A549 (cell line): Measurements from ENCODE around the gene DSCAML1. TPM values are rescaled to one million over a fixed set of nuclear protein-coding genes. Genes with fewer than 3 reads are reported as not detected.

ENCODE experiments used
- ATAC-seq, 2 experiments: fragments of 200-7000 bp in 1 of 2; fragments of >200 bp in 1 of 2; cut with Nextera tagmentation in 1 of 2; cut with Tn5 transposase in 1 of 2; 3 replicates each; pipeline versions ENCODE4 v1.8.0 to v1.9.1; 2018 to 2020; ENCODE audit warnings: mild to moderate bottlenecking in 1 of 2, moderate library complexity in 1 of 2
- CTCF ChIA-PET: fragments of 300-600 bp; sonication (Branson Sonifier 250); formaldehyde crosslinking; extraction: SDS; loops from one replicate; lab custom pipeline; 2021; ENCODE audit warnings: antibody characterized with exemption, inconsistent platforms; lab: Yijun Ruan, JAX
- POLR2A ChIA-PET: fragments of 350-600 bp; formaldehyde crosslinking; extraction: SDS; loops from one replicate; lab custom pipeline; 2021; ENCODE audit warnings: antibody characterized with exemption, inconsistent platforms; lab: Yijun Ruan, JAX
- DNase-seq, 2 experiments: peaks; one replicate each; pipeline versions ENCODE4 v3.0.0 to v3.0.0-alpha.2; 2011 to 2016; ENCODE audit warnings: low read depth in 1 of 2, low spot score in 1 of 2
- FAIRE-seq: peaks from 2 replicates; lab custom pipeline; 2011; peaks lifted over from hg19 to GRCh38; lab: Jason Lieb, UNC
- H3K27ac ChIP-seq, 2 experiments: fragments of >200 bp; sonication (Bioruptor Twin); formaldehyde crosslinking; 3 replicates each; pipeline ENCODE4 v1.5.1; 2016 to 2017
- H3K4me1 ChIP-seq: fragments of >200 bp; sonication (Bioruptor Twin); formaldehyde crosslinking; 3 replicates; pipeline ENCODE4 v1.6.1; 2016
- H3K4me2 ChIP-seq: fragments of >200 bp; sonication (Bioruptor Twin); formaldehyde crosslinking; 3 replicates; pipeline ENCODE4 v1.6.1; 2016
- H3K4me3 ChIP-seq: fragments of >200 bp; sonication (Bioruptor Twin); formaldehyde crosslinking; 3 replicates; pipeline ENCODE4 v1.5.1; 2016
- H3K9me3 ChIP-seq: fragments of >200 bp; sonication (Bioruptor Twin); formaldehyde crosslinking; 3 replicates; pipeline ENCODE4 v1.6.1; 2016
- CHD2 ChIP-seq: fragments of 150-350 bp; IDR thresholded peaks from 2 replicates; pipeline ENCODE4 v1.6.1; 2014; ENCODE audit warnings: low read length; ENCODE audit not compliant: partially characterized antibody
- CTCF ChIP-seq: fragments of >200 bp; sonication (Bioruptor Twin); formaldehyde crosslinking; IDR thresholded peaks from 3 replicates; pipeline ENCODE4 v1.5.1; 2016
- EHMT2 ChIP-seq: fragments of 200-600 bp; sonication (generic); IDR thresholded peaks from 2 replicates; pipeline ENCODE4 v1.6.1; 2016; ENCODE audit warnings: antibody characterized with exemption, low read depth, mild to moderate bottlenecking, moderate library complexity
- EP300 ChIP-seq, 2 experiments: fragments of >200 bp; sonication (Bioruptor Twin); formaldehyde crosslinking; IDR thresholded peaks; 2 replicates in 1 of 2; 3 replicates in 1 of 2; pipeline ENCODE4 v1.6.1; 2016 to 2017
- FOXS1 ChIP-seq: fragments of 250-450 bp; sonication (Bioruptor Pico); IDR thresholded peaks from 2 replicates; pipeline ENCODE4 v1.5.0; 2020; ENCODE audit warnings: mild to moderate bottlenecking, moderate library complexity
- HDAC2 ChIP-seq: fragments of 200-600 bp; sonication (generic); IDR thresholded peaks from 2 replicates; pipeline ENCODE4 v1.6.1; 2016
- KDM1A ChIP-seq: fragments of 200-600 bp; sonication (generic); IDR thresholded peaks from 2 replicates; pipeline ENCODE4 v1.6.1; 2016; ENCODE audit warnings: low read depth, mild to moderate bottlenecking
- MAFK ChIP-seq: fragments of 450-650 bp; IDR thresholded peaks from 2 replicates; pipeline ENCODE4 v1.6.1; 2014; ENCODE audit not compliant: partially characterized antibody
- PHF8 ChIP-seq: fragments of 200-600 bp; sonication (generic); IDR thresholded peaks from 2 replicates; pipeline ENCODE4 v1.6.1; 2016; ENCODE audit warnings: low read depth, mild to moderate bottlenecking, antibody characterized with exemption, moderate library complexity, borderline replicate concordance
- RAD21 ChIP-seq, 2 experiments: fragments of >200 bp in 1 of 2; sonication (Bioruptor Twin) in 1 of 2; formaldehyde crosslinking in 1 of 2; IDR thresholded peaks in 1 of 2; conservative IDR thresholded peaks in 1 of 2; 2 replicates in 1 of 2; 3 replicates in 1 of 2; pipeline ENCODE4 v1.6.1; 2012 to 2018; ENCODE audit warnings: inconsistent platforms in 1 of 2
- RARB ChIP-seq: fragments of 250-450 bp; sonication (Bioruptor Pico); IDR thresholded peaks from 2 replicates; pipeline ENCODE4 v1.8.0; 2021; ENCODE audit warnings: mild to moderate bottlenecking, moderate library complexity
- REST ChIP-seq: fragments of 200-600 bp; sonication (generic); IDR thresholded peaks from 2 replicates; pipeline ENCODE4 v1.6.1; 2016; ENCODE audit warnings: antibody characterized with exemption, mild to moderate bottlenecking, moderate library complexity
- TFCP2L1 ChIP-seq: fragments of 250-450 bp; sonication (Bioruptor Pico); IDR thresholded peaks from 2 replicates; pipeline ENCODE4 v1.5.0; 2021; ENCODE audit warnings: mild to moderate bottlenecking
- ZC3H11A ChIP-seq: fragments of 450-650 bp; IDR thresholded peaks from 2 replicates; pipeline ENCODE4 v1.6.1; 2014; ENCODE audit warnings: antibody characterized with exemption, mild to moderate bottlenecking
- whole genome bisulfite sequencing: methylation state at CpG from one replicate; pipeline ENCODE4 v1.1.6; 2017; ENCODE audit errors: missing lambda C conversion rate; 5-methylcytosine and 5-hydroxymethylcytosine counted together
- polyA plus RNA-seq, 4 experiments: library from polyadenylated mRNA; depleted of rRNA in 3 of 4; stranded (reverse); fragments of >200 nt; fragmentation: RNase III in 1 of 4; extraction: RNeasy Plus Mini Kit Qiagen cat#74134 plus additional on column Dnase treatment in 1 of 4; gene quantifications; 2 replicates in 3 of 4; 3 replicates in 1 of 4; pipeline ENCODE4 v1.2.3, GENCODE V29; 2011 to 2017
- TF ChIP-seq, protein P1 (sequence below): IDR thresholded peaks from 2 replicates; pipeline ENCODE4 v1.6.1; 2012; ENCODE audit warnings: low read depth, borderline replicate concordance

The DSCAML1 gene
- polyA plus RNA-seq, 2 of the 4 experiments (the other 2 are of a cell fraction): 0.12 to 0.31 TPM

DNA sequence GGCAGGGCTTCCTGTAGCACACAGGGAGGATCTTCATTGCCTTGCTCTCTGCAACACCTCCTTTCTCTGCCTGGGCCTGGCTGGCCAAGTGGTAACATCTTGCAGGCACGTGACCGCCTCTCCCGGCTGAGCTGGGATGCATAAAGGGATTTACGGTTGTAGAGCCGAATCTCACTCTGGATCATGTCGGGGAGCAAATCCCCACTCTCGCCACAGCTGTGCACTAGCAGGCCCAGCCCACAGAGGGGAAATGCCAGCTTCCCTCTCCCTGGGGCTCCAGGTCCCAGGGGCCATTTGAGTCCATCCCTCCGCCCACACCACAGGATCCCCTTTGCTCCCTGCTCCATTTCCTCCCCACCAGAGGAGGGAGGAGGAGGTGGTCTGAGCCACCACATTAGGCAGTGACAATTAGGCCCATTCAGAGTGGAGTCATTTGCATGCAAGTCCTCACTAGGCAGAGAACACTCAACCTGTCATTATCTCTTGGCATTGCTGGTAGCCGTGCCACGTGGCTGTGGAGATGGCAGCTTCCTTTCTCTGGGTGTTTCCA is 196.7 kb downstream of the DSCAML1 start:
- FAIRE-seq: no peak
- ATAC-seq: no peak
- no peak overlapping the region for H3K4me3 ChIP-seq
- no peak overlapping the region for H3K27ac ChIP-seq
- no peak for DNase-seq
- no peaks in the 10 kb centered on the region for H3K4me1 ChIP-seq
- H3K4me2 ChIP-seq: no peak overlapping the region
- WGBS: 89% methylated on average over 8 of the region's 10 CpGs
- H3K9me3 ChIP-seq: no peaks in the 10 kb centered on the region
- TF ChIP-seq CHD2 (no peak), EHMT2 (no peak)
- POLR2A ChIA-PET: no interaction called here
- CTCF ChIA-PET: interaction anchor here (1.3 kb wide), 1 partner anchor 20 kb away, joined by 3 read pairs; no protein-coding TSS in a partner anchor

- Histone ChIP-seq H3K4me3 (no peak overlapping the region), H3K9me3 (no peaks in the 10 kb centered on the region), H3K4me1 (no peaks in the 10 kb centered on the region), H3K27ac (no peak overlapping the region), H3K4me2 (no peak overlapping the region)
- ChIA-PET POLR2A (no interaction called here), CTCF (no interaction called here)
- peak; percentile 94 for TF ChIP-seq REST
- TF ChIP-seq, protein P1, sequence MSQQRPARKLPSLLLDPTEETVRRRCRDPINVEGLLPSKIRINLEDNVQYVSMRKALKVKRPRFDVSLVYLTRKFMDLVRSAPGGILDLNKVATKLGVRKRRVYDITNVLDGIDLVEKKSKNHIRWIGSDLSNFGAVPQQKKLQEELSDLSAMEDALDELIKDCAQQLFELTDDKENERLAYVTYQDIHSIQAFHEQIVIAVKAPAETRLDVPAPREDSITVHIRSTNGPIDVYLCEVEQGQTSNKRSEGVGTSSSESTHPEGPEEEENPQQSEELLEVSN: no peak
- DNase-seq (peak; percentile 14 to 38), FAIRE-seq (no peak), ATAC-seq (no peak)
- WGBS: 56% methylated on average over 6 of the region's 7 CpGs
These were observed 199.9 kb downstream of the DSCAML1 start for GRCh38 chr11:117597071-117597470.

DNA sequence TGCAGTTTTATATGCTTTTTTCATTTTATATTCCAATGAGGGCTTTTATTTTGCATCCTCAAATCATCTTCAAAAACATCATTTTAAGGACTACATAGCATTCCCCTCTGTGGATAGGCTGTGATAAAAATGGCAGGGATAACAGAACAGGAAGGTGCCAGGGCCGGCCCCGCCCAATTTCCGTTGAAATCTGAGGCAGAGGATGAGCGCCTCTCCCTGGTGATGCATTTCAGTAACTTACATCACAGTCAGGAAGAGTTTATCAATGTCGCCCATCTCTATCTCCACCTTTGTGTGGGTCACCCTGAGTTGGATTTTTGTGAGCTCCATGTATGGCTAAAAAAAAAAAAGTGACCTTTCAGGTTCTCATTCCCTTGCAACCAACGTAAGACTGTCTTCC is 201.6 kb downstream of the DSCAML1 start:
- ATAC-seq: no peak
- POLR2A ChIA-PET: no interaction called here
- TF ChIP-seq RARB (CRISPR knock-in tag) (no peak), RAD21 (conservative IDR thresholded peaks at IDR 0.05 in 1 of 2, IDR thresholded peaks at IDR 0.05 in 1 of 2) (0 out of 5 replicates have a peak, but pooled peaks of 1 of the 2 experiments have one; percentile 10)
- DNase-seq: no peak
- no peak overlapping the region for H3K4me3 ChIP-seq
- CTCF ChIA-PET: interaction anchor here (0.7 kb wide), 1 partner anchor 16 kb away, joined by 4 read pairs; no protein-coding TSS in a partner anchor
- WGBS: 36% methylated on average over 6 of the region's 6 CpGs
- no peaks in the 10 kb centered on the region for H3K9me3 ChIP-seq
- H3K4me1 ChIP-seq: no peaks in the 10 kb centered on the region
- no peak overlapping the region for H3K4me2 ChIP-seq
- no peak for FAIRE-seq
- H3K27ac ChIP-seq: no peak overlapping the region

DNA sequence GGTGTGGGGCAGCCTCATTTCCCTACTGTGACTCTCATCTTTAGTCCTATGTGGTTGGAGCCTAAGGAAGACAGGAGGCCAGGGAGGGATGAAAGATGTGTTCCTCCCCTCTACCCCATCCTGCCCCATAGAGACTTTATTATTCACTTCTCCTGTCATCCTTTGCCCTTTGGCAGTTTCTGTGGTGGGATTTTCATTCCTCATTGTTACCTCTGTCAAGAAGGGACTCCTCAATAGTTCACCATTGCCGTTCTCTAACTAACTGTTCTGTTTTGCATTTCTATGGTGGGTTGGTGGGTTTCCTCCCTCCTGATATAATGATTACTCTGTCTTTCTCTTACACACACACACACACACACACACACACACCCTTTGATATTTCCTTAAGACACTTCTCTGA is 202.3 kb downstream of the DSCAML1 start:
- POLR2A ChIA-PET: no interaction called here
- Histone ChIP-seq H3K9me3 (no peaks in the 10 kb centered on the region), H3K4me3 (no peak overlapping the region), H3K4me2 (no peak overlapping the region), H3K27ac (no peak overlapping the region)
- no peak for ATAC-seq
- CTCF ChIA-PET: no interaction called here
- no peak for FAIRE-seq
- no peak for DNase-seq
- TF ChIP-seq CTCF: no peak
- no peak for TF ChIP-seq REST
- TF ChIP-seq TFCP2L1 (CRISPR knock-in tag): no peak
- no peak for TF ChIP-seq FOXS1 (CRISPR knock-in tag)
- TF ChIP-seq EP300 (IDR thresholded peaks at IDR 0.05): no peak
- TF ChIP-seq PHF8: no peak
- TF ChIP-seq HDAC2: no peak
- TF ChIP-seq ZC3H11A: no peak
- TF ChIP-seq MAFK: no peak
- no peak for TF ChIP-seq KDM1A
- TF ChIP-seq, all 56 proteins: peak for 0
- 92% methylated on average over 1 of the region's 1 CpG for WGBS
- H3K4me1 ChIP-seq: no peaks in the 10 kb centered on the region
